MG63 (cell line): Measurements from ENCODE around the gene ABCD4. TPM values are rescaled to one million over a fixed set of nuclear protein-coding genes. Genes with fewer than 3 reads are reported as not detected.
"Not testable (repeated sequence)": the region's sequence is repeated elsewhere in the genome, so short reads cannot be mapped to it uniquely, and the experiment has no call there.

Experiments
- DNase-seq: peaks from one replicate; pipeline ENCODE4 v3.0.0-alpha.2; 2020
- H3K27me3 ChIP-seq: fragments of 250-450 bp; sonication (Bioruptor Pico); 2 replicates; pipeline ENCODE4 v1.5.1; 2020; ENCODE audit warnings: mild to moderate bottlenecking, moderate library complexity
- H3K36me3 ChIP-seq: fragments of 250-450 bp; sonication (Bioruptor Pico); 2 replicates; pipeline ENCODE4 v1.5.1; 2020; ENCODE audit warnings: mild to moderate bottlenecking, moderate library complexity
- H3K4me3 ChIP-seq: fragments of 250-450 bp; sonication (Bioruptor Pico); 2 replicates; pipeline ENCODE4 v1.5.1; 2020; ENCODE audit warnings: mild to moderate bottlenecking, moderate library complexity
- H3K9me3 ChIP-seq: fragments of 250-450 bp; sonication (Bioruptor Pico); 2 replicates; pipeline ENCODE4 v1.5.1; 2020; ENCODE audit warnings: mild to moderate bottlenecking, moderate library complexity
- total RNA-seq: library from RNA; depleted of rRNA; stranded (reverse); fragments of >200 nt; shearing (Covaris generic); gene quantifications from 2 replicates; pipeline ENCODE4 v1.2.3, GENCODE V29; 2014; ENCODE audit warnings: low replicate concordance; rRNA removed

ABCD4 gene
- total RNA-seq, result 12.5 and 27.3 TPM in 2 replicates

GRCh38 chr14:74302634-74303569 is at the start of gene ABCD4:
Gene ABCD4, minus strand, starts transcription at chr14:74302934. Its CDS starts 22 bp downstream, at chr14:74302912.
- peak; percentile 92 for DNase-seq
- Histone ChIP-seq H3K36me3 (peaks cover 2% of the 10 kb centered on the region; the same call in 1 of the 2 replicates), H3K4me3 (peak within 1 kb of the TSS; percentile 74), H3K9me3 (no peaks in the 10 kb centered on the region), H3K27me3 (no peaks in the 10 kb centered on the region)

- H3K4me3 ChIP-seq, result no peak overlapping the region
- H3K36me3 ChIP-seq, result no peaks in the 10 kb centered on the region
- no peaks in the 10 kb centered on the region for H3K27me3 ChIP-seq
- no peaks in the 10 kb centered on the region for H3K9me3 ChIP-seq
- DNase-seq, result no peak
Observed at GRCh38 chr14:74350928-74351323, 48.2 kb upstream of the ABCD4 start.

- no peaks in the 10 kb centered on the region for H3K27me3 ChIP-seq
- no peak overlapping the region for H3K4me3 ChIP-seq
- no peaks in the 10 kb centered on the region for H3K36me3 ChIP-seq
- H3K9me3 ChIP-seq, result no peaks in the 10 kb centered on the region
- no peak for DNase-seq
Observed at GRCh38 chr14:74350211-74350927, 47.6 kb upstream of the ABCD4 start.

GRCh38 chr14:74349757-74350156 is 47.0 kb upstream of the ABCD4 start:
- no peak overlapping the region for H3K4me3 ChIP-seq
- H3K36me3 ChIP-seq, result no peaks in the 10 kb centered on the region
- no peaks in the 10 kb centered on the region for H3K27me3 ChIP-seq
- no peaks in the 10 kb centered on the region for H3K9me3 ChIP-seq
- no peak for DNase-seq

- H3K27me3 ChIP-seq, result no peaks in the 10 kb centered on the region
- no peaks in the 10 kb centered on the region for H3K9me3 ChIP-seq
- H3K36me3 ChIP-seq, result no peaks in the 10 kb centered on the region
- no peak overlapping the region for H3K4me3 ChIP-seq
- DNase-seq, result no peak
Observed at GRCh38 chr14:74348735-74349463, 46.2 kb upstream of the ABCD4 start.

- Histone ChIP-seq H3K36me3 (no peaks in the 10 kb centered on the region), H3K27me3 (no peaks in the 10 kb centered on the region), H3K4me3 (no peak within 1 kb of the TSS), H3K9me3 (no peaks in the 10 kb centered on the region)
- no peak for DNase-seq
Observed at GRCh38 chr14:74348241-74348734, 45.6 kb upstream of the ABCD4 start, which contains the start of gene VRTN. Gene VRTN, plus strand, starts transcription at chr14:74348471. Its CDS starts 8,313 bp downstream, at chr14:74356784.

GRCh38 chr14:74347795-74348100 is 45.0 kb upstream of the ABCD4 start:
- no peak overlapping the region for H3K4me3 ChIP-seq
- H3K36me3 ChIP-seq, result no peaks in the 10 kb centered on the region
- no peaks in the 10 kb centered on the region for H3K27me3 ChIP-seq
- H3K9me3 ChIP-seq, result no peaks in the 10 kb centered on the region
- no peak for DNase-seq

- Histone ChIP-seq H3K27me3 (no peaks in the 10 kb centered on the region), H3K36me3 (no peaks in the 10 kb centered on the region), H3K9me3 (no peaks in the 10 kb centered on the region), H3K4me3 (no peak overlapping the region)
- DNase-seq, result no peak
Observed at GRCh38 chr14:74347097-74347794, 44.5 kb upstream of the ABCD4 start.

GRCh38 chr14:74346341-74346740 is 43.6 kb upstream of the ABCD4 start:
- Histone ChIP-seq H3K4me3 (no peak overlapping the region), H3K9me3 (no peaks in the 10 kb centered on the region), H3K36me3 (no peaks in the 10 kb centered on the region), H3K27me3 (no peaks in the 10 kb centered on the region)
- DNase-seq, result no peak

- no peaks in the 10 kb centered on the region for H3K9me3 ChIP-seq
- H3K36me3 ChIP-seq, result no peaks in the 10 kb centered on the region
- DNase-seq, result peak; percentile 64
- no peaks in the 10 kb centered on the region for H3K27me3 ChIP-seq
- no peak overlapping the region for H3K4me3 ChIP-seq
Observed at GRCh38 chr14:74333909-74334308, 31.2 kb upstream of the ABCD4 start.

GRCh38 chr14:74329950-74330552 is 27.3 kb upstream of the ABCD4 start:
- H3K9me3 ChIP-seq, H3K36me3 ChIP-seq, H3K4me3 ChIP-seq, DNase-seq, H3K27me3 ChIP-seq: not testable (repeated sequence)

- Histone ChIP-seq H3K36me3 (no peaks in the 10 kb centered on the region), H3K4me3 (no peak overlapping the region), H3K9me3 (no peaks in the 10 kb centered on the region), H3K27me3 (no peaks in the 10 kb centered on the region)
- DNase-seq, result no peak
Observed at GRCh38 chr14:74326369-74327152, 23.8 kb upstream of the ABCD4 start.

- Histone ChIP-seq H3K9me3 (no peaks in the 10 kb centered on the region), H3K4me3 (no peak overlapping the region), H3K36me3 (no peaks in the 10 kb centered on the region), H3K27me3 (no peaks in the 10 kb centered on the region)
- no peak for DNase-seq
Observed at GRCh38 chr14:74325446-74325845, 22.7 kb upstream of the ABCD4 start.

- no peaks in the 10 kb centered on the region for H3K9me3 ChIP-seq
- no peaks in the 10 kb centered on the region for H3K27me3 ChIP-seq
- no peaks in the 10 kb centered on the region for H3K36me3 ChIP-seq
- H3K4me3 ChIP-seq, result no peak overlapping the region
- no peak for DNase-seq
Observed at GRCh38 chr14:74324931-74325361, 22.2 kb upstream of the ABCD4 start.

- no peaks in the 10 kb centered on the region for H3K27me3 ChIP-seq
- no peaks in the 10 kb centered on the region for H3K9me3 ChIP-seq
- no peak overlapping the region for H3K4me3 ChIP-seq
- H3K36me3 ChIP-seq, result no peaks in the 10 kb centered on the region
- no peak for DNase-seq
Observed at GRCh38 chr14:74314576-74314975, 11.8 kb upstream of the ABCD4 start.
